Keratinocyte (primary cell): ENCODE measurements around the gene GNPAT. TPM values are rescaled to one million over a fixed set of nuclear protein-coding genes. Genes with fewer than 3 reads are reported as not detected.

Source experiments
- DNase-seq: peaks from one replicate; pipeline ENCODE4 v3.0.0-alpha.2; 2011; ENCODE audit warnings: low read depth, missing footprints, low spot score
- FAIRE-seq: peaks from 2 replicates; lab custom pipeline; 2011; peaks lifted over from hg19 to GRCh38; lab: Jason Lieb, UNC
- H2AFZ ChIP-seq: 2 replicates; pipeline ENCODE4 v1.6.0; 2012; ENCODE audit warnings: low read length, control low read depth, inconsistent platforms; ENCODE audit not compliant: control insufficient read depth
- H3K27ac ChIP-seq: 2 replicates; pipeline ENCODE4 v1.5.1; 2011; ENCODE audit warnings: low read length; ENCODE audit not compliant: control insufficient read depth, insufficient read depth
- H3K27me3 ChIP-seq: 3 replicates; pipeline ENCODE4 v1.6.0; 2011; ENCODE audit warnings: low read length; ENCODE audit not compliant: control insufficient read depth, insufficient read depth; ENCODE audit errors: extremely low read depth
- H3K36me3 ChIP-seq, 2 experiments: 2 replicates in 1 of 2; 3 replicates in 1 of 2; pipeline ENCODE4 v1.5.1; 2011; ENCODE audit warnings: low read length in 2 of 2, mild to moderate bottlenecking in 1 of 2; ENCODE audit not compliant: control insufficient read depth in 2 of 2, insufficient read depth in 2 of 2; ENCODE audit errors: extremely low read depth in 1 of 2
- H3K4me1 ChIP-seq: 3 replicates; pipeline ENCODE4 v1.5.1; 2011; ENCODE audit warnings: low read length; ENCODE audit not compliant: control insufficient read depth, insufficient read depth; ENCODE audit errors: extremely low read depth
- H3K4me2 ChIP-seq: 3 replicates; pipeline ENCODE4 v1.6.0; 2011; ENCODE audit warnings: low read depth, low read length; ENCODE audit not compliant: control insufficient read depth, insufficient read depth; ENCODE audit errors: extremely low read depth
- H3K4me3 ChIP-seq, 3 experiments: fragments of 200-600 bp in 1 of 3; sonication (generic) in 1 of 3; 2 replicates in 2 of 3; 3 replicates in 1 of 3; pipeline ENCODE4 v1.5.1; 2011 to 2016; ENCODE audit warnings: low read length in 3 of 3, mild to moderate bottlenecking in 3 of 3, control low read depth in 2 of 3, inconsistent platforms in 1 of 3, low read depth in 1 of 3, mixed read lengths in 1 of 3, mixed run types in 1 of 3, moderate library complexity in 1 of 3; ENCODE audit not compliant: control insufficient read depth in 2 of 3, insufficient read depth in 2 of 3; ENCODE audit errors: extremely low read depth in 1 of 3
- H3K79me2 ChIP-seq: 2 replicates; pipeline ENCODE4 v1.6.0; 2012; ENCODE audit warnings: low read length; ENCODE audit not compliant: control insufficient read depth, insufficient read depth
- H3K9ac ChIP-seq: 3 replicates; pipeline ENCODE4 v1.6.0; 2011; ENCODE audit warnings: low read length; ENCODE audit not compliant: control insufficient read depth, insufficient read depth; ENCODE audit errors: extremely low read depth
- H3K9me1 ChIP-seq: 3 replicates; pipeline ENCODE4 v1.6.0; 2011; ENCODE audit warnings: low read length; ENCODE audit not compliant: control insufficient read depth, insufficient read depth; ENCODE audit errors: extremely low read depth
- H3K9me3 ChIP-seq: 2 replicates; pipeline ENCODE4 v1.5.1; 2012; ENCODE audit warnings: low read depth, low read length; ENCODE audit not compliant: control insufficient read depth
- H4K20me1 ChIP-seq: 3 replicates; pipeline ENCODE4 v1.6.0; 2011; ENCODE audit warnings: low read length; ENCODE audit not compliant: control insufficient read depth, insufficient read depth; ENCODE audit errors: extremely low read depth
- CTCF ChIP-seq, 3 experiments: IDR thresholded peaks in 1 of 3; conservative IDR thresholded peaks in 1 of 3; optimal IDR thresholded peaks in 1 of 3; 2 replicates in 2 of 3; 3 replicates in 1 of 3; pipeline versions ENCODE3 to v1.5.1; 2011; ENCODE audit warnings: low read length in 3 of 3, mild to moderate bottlenecking in 3 of 3, moderate library complexity in 2 of 3, control low read depth in 1 of 3, inconsistent platforms in 1 of 3; ENCODE audit not compliant: insufficient read depth in 2 of 3; ENCODE audit errors: extremely low read depth in 1 of 3
- EZH2 ChIP-seq: IDR thresholded peaks from one replicate; pipeline ENCODE4 v1.6.1; 2012; ENCODE audit warnings: inconsistent platforms, mild to moderate bottlenecking, low read length, moderate library complexity
- dilution Hi-C: fragments of 300-500 bp; cut with MboI; formaldehyde crosslinking; loops from one replicate; pipeline ENCODE4 v1.7.0; 2020; ENCODE audit warnings: low sequenced_read_pairs; ENCODE audit not compliant: extremely low pct_ligation_motif_present
- polyA plus RNA-seq, 5 experiments: library from polyadenylated mRNA; depleted of rRNA in 3 of 5; stranded (reverse) in 3 of 5; stranded (forward) in 1 of 5; unstranded in 1 of 5; fragments of >200 nt; gene quantifications; 1 replicate in 1 of 5; 2 replicates in 3 of 5; 3 replicates in 1 of 5; pipeline versions ENCODE4 v1.2.1 to v1.2.3, GENCODE V29; 2011 to 2012; ENCODE audit warnings: missing spikeins in 2 of 5, low read depth in 1 of 5, low replicate concordance in 1 of 5

The GNPAT gene
- polyA plus RNA-seq, 1 donor (not counting 4 experiments of a cell fraction or from before 2014, with no cell fraction given): 39.9 TPM

GRCh38 chr1:231234506-231234905 is 6.5 kb upstream of the GNPAT start:
- Histone ChIP-seq H4K20me1 (no peaks in the 10 kb centered on the region), H3K4me1 (no peaks in the 10 kb centered on the region), H3K4me3 (no peak overlapping the region), H3K27ac (no peak overlapping the region), H3K4me2 (no peak overlapping the region), H3K79me2 (peaks cover 29% of the 10 kb centered on the region), H3K9me1 (no peaks in the 10 kb centered on the region), H3K9ac (no peak overlapping the region), H3K36me3 (peaks cover 16 to 27% of the 10 kb centered on the region in 2 experiments), H3K27me3 (no peaks in the 10 kb centered on the region), H2AFZ (no peak overlapping the region), H3K9me3 (no peaks in the 10 kb centered on the region)
- TF ChIP-seq CTCF (optimal IDR thresholded peaks at IDR 0.05 in 1 of 3, IDR thresholded peaks at IDR 0.05 in 1 of 3, conservative IDR thresholded peaks at IDR 0.05 in 1 of 3; ENCODE audit: extremely low read depth in 1 of 3, insufficient read depth in 2 of 3, low read length in 3 of 3) (no peak), EZH2 (no peak)
- DNase-seq (no peak), FAIRE-seq (no peak)
- dilution Hi-C loops: no loop called here

- Histone ChIP-seq H3K9me1 (no peaks in the 10 kb centered on the region), H3K4me2 (no peak overlapping the region), H2AFZ (no peak overlapping the region), H3K79me2 (peaks cover 34% of the 10 kb centered on the region), H3K4me3 (no peak overlapping the region), H3K9me3 (no peaks in the 10 kb centered on the region), H3K4me1 (peaks cover 7% of the 10 kb centered on the region), H3K27me3 (no peaks in the 10 kb centered on the region), H4K20me1 (no peaks in the 10 kb centered on the region), H3K27ac (no peak overlapping the region), H3K36me3 (peaks cover 13 to 27% of the 10 kb centered on the region in 2 experiments), H3K9ac (no peak overlapping the region)
- FAIRE-seq: no peak
- dilution Hi-C loops: no loop called here
- no peak for DNase-seq
- TF ChIP-seq EZH2: no peak
- TF ChIP-seq CTCF (optimal IDR thresholded peaks at IDR 0.05 in 1 of 3, IDR thresholded peaks at IDR 0.05 in 1 of 3, conservative IDR thresholded peaks at IDR 0.05 in 1 of 3; ENCODE audit: extremely low read depth in 1 of 3, insufficient read depth in 2 of 3, low read length in 3 of 3): no peak
These were observed 5.3 kb upstream of the GNPAT start for GRCh38 chr1:231235526-231236207.
